ENCODE results near the gene DNASE1L1.
A peak's percentile ranks its signal among the peaks of the same experiment; 100 is the strongest.

DNASE1L1 gene

DNA sequence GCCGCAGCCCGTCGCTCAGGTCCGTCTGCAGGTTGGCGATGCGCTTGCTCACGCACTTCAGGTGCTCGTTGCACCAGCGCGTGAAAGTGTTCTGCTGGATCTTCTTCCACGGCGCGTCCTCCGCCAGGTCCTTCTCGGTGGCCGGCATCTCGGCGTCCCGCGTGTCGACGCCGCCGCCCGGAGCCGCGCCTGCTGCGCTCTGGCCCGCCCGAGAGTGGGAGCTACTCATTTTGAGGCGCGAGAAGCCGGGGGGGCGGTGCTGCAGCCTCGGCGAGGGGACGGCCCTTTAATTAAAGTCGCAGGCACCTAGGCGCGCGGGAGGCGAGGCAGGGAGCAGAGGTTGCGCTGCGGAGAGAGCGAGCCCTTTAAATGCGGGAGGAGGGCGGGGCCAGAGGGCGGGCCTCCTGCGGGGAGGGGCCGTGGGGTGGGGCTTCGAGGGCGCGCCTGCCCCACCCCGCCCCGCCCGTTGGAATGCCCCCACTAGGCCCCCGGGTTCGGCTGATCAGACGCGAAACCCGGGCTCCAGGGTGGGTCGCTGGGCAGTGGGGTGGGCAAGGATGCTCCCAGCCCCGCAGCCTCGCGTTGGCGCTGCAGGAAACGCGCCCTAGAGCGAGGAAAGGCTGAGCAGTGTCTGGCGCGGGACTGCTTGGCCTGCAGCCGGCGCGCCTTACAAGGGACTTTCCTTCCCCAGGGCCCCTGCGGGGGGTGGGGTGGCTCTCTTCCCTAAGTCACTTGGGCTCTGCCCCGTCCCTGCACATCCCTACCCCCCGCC, 37.9 kb downstream of the DNASE1L1 start (continued):
- TF ChIP-seq, protein P1, sequence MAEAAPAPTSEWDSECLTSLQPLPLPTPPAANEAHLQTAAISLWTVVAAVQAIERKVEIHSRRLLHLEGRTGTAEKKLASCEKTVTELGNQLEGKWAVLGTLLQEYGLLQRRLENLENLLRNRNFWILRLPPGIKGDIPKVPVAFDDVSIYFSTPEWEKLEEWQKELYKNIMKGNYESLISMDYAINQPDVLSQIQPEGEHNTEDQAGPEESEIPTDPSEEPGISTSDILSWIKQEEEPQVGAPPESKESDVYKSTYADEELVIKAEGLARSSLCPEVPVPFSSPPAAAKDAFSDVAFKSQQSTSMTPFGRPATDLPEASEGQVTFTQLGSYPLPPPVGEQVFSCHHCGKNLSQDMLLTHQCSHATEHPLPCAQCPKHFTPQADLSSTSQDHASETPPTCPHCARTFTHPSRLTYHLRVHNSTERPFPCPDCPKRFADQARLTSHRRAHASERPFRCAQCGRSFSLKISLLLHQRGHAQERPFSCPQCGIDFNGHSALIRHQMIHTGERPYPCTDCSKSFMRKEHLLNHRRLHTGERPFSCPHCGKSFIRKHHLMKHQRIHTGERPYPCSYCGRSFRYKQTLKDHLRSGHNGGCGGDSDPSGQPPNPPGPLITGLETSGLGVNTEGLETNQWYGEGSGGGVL (tag by site-specific recombination; IDR thresholded peaks at IDR 0.05), result peak; percentile 15; the same call in 1 of the 2 replicates
- peak; percentile 74 for TF ChIP-seq ZBTB17 (tag by site-specific recombination; IDR thresholded peaks at IDR 0.05)
- TF ChIP-seq, protein P2, sequence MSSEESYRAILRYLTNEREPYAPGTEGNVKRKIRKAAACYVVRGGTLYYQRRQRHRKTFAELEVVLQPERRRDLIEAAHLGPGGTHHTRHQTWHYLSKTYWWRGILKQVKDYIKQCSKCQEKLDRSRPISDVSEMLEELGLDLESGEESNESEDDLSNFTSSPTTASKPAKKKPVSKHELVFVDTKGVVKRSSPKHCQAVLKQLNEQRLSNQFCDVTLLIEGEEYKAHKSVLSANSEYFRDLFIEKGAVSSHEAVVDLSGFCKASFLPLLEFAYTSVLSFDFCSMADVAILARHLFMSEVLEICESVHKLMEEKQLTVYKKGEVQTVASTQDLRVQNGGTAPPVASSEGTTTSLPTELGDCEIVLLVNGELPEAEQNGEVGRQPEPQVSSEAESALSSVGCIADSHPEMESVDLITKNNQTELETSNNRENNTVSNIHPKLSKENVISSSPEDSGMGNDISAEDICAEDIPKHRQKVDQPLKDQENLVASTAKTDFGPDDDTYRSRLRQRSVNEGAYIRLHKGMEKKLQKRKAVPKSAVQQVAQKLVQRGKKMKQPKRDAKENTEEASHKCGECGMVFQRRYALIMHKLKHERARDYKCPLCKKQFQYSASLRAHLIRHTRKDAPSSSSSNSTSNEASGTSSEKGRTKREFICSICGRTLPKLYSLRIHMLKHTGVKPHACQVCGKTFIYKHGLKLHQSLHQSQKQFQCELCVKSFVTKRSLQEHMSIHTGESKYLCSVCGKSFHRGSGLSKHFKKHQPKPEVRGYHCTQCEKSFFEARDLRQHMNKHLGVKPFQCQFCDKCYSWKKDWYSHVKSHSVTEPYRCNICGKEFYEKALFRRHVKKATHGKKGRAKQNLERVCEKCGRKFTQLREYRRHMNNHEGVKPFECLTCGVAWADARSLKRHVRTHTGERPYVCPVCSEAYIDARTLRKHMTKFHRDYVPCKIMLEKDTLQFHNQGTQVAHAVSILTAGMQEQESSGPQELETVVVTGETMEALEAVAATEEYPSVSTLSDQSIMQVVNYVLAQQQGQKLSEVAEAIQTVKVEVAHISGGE (tag by site-specific recombination; conservative IDR thresholded peaks at IDR 0.05; ENCODE audit: low read depth), result no peak
- TF ChIP-seq, protein P3, sequence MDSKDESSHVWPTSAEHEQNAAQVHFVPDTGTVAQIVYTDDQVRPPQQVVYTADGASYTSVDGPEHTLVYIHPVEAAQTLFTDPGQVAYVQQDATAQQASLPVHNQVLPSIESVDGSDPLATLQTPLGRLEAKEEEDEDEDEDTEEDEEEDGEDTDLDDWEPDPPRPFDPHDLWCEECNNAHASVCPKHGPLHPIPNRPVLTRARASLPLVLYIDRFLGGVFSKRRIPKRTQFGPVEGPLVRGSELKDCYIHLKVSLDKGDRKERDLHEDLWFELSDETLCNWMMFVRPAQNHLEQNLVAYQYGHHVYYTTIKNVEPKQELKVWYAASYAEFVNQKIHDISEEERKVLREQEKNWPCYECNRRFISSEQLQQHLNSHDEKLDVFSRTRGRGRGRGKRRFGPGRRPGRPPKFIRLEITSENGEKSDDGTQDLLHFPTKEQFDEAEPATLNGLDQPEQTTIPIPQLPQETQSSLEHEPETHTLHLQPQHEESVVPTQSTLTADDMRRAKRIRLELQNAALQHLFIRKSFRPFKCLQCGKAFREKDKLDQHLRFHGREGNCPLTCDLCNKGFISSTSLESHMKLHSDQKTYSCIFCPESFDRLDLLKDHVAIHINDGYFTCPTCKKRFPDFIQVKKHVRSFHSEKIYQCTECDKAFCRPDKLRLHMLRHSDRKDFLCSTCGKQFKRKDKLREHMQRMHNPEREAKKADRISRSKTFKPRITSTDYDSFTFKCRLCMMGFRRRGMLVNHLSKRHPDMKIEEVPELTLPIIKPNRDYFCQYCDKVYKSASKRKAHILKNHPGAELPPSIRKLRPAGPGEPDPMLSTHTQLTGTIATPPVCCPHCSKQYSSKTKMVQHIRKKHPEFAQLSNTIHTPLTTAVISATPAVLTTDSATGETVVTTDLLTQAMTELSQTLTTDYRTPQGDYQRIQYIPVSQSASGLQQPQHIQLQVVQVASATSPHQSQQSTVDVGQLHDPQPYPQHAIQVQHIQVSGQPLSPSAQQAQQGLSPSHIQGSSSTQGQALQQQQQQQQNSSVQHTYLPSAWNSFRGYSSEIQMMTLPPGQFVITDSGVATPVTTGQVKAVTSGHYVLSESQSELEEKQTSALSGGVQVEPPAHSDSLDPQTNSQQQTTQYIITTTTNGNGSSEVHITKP (tag by site-specific recombination; IDR thresholded peaks at IDR 0.05), result 0 out of 2 replicates have a peak, but pooled peaks have one; percentile 34
- TF ChIP-seq ZNF677 (tag by site-specific recombination; IDR thresholded peaks at IDR 0.05), result no peak
- no peak for TF ChIP-seq SETDB1 (IDR thresholded peaks at IDR 0.05; ENCODE audit: insufficient read length, low read length)
- TF ChIP-seq, protein P4, sequence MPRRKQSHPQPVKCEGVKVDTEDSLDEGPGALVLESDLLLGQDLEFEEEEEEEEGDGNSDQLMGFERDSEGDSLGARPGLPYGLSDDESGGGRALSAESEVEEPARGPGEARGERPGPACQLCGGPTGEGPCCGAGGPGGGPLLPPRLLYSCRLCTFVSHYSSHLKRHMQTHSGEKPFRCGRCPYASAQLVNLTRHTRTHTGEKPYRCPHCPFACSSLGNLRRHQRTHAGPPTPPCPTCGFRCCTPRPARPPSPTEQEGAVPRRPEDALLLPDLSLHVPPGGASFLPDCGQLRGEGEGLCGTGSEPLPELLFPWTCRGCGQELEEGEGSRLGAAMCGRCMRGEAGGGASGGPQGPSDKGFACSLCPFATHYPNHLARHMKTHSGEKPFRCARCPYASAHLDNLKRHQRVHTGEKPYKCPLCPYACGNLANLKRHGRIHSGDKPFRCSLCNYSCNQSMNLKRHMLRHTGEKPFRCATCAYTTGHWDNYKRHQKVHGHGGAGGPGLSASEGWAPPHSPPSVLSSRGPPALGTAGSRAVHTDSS (tag by site-specific recombination; IDR thresholded peaks at IDR 0.05), result peak; percentile 28; the same call in 1 of the 2 replicates
- peak; percentile 80 for TF ChIP-seq SP2 (tag by site-specific recombination; IDR thresholded peaks at IDR 0.05)
- peak; percentile 64 for TF ChIP-seq SP7 (tag by site-specific recombination; IDR thresholded peaks at IDR 0.05)
- peak; percentile 95 for TF ChIP-seq ZNF391 (tag by site-specific recombination; IDR thresholded peaks at IDR 0.05; ENCODE audit: borderline replicate concordance, low read depth)
- TF ChIP-seq ZBTB20 (tag by site-specific recombination; IDR thresholded peaks at IDR 0.05), result no peak
- 0 out of 2 replicates have a peak, but pooled peaks have one; percentile 58 for TF ChIP-seq ZNF747 (tag by site-specific recombination; IDR thresholded peaks at IDR 0.05)
- no peak for TF ChIP-seq ZNF404 (tag by site-specific recombination; IDR thresholded peaks at IDR 0.05)
- TF ChIP-seq ZNF292 (tag by site-specific recombination; IDR thresholded peaks at IDR 0.05; ENCODE audit: borderline replicate concordance, low read depth), result no peak
- TF ChIP-seq ZNF394 (tag by site-specific recombination; IDR thresholded peaks at IDR 0.05; ENCODE audit: borderline replicate concordance), result peak; percentile 60; the same call in 1 of the 2 replicates
- TF ChIP-seq GLIS2 (tag by site-specific recombination; IDR thresholded peaks at IDR 0.05), result peak; percentile 91
- TF ChIP-seq REPIN1 (tag by site-specific recombination; IDR thresholded peaks at IDR 0.05; ENCODE audit: low read depth), result 0 out of 2 replicates have a peak, but pooled peaks have one; percentile 50
- TF ChIP-seq ZNF175 (tag by site-specific recombination; IDR thresholded peaks at IDR 0.05), result no peak
- peak; percentile 96 for TF ChIP-seq KLF10 (tag by site-specific recombination; IDR thresholded peaks at IDR 0.05)
- TF ChIP-seq, protein P5, sequence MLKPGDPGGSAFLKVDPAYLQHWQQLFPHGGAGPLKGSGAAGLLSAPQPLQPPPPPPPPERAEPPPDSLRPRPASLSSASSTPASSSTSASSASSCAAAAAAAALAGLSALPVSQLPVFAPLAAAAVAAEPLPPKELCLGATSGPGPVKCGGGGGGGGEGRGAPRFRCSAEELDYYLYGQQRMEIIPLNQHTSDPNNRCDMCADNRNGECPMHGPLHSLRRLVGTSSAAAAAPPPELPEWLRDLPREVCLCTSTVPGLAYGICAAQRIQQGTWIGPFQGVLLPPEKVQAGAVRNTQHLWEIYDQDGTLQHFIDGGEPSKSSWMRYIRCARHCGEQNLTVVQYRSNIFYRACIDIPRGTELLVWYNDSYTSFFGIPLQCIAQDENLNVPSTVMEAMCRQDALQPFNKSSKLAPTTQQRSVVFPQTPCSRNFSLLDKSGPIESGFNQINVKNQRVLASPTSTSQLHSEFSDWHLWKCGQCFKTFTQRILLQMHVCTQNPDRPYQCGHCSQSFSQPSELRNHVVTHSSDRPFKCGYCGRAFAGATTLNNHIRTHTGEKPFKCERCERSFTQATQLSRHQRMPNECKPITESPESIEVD (tag by site-specific recombination; IDR thresholded peaks at IDR 0.05), result no peak
- TF ChIP-seq ZSCAN30 (tag by site-specific recombination; IDR thresholded peaks at IDR 0.05), result no peak; the same call in 1 of the 2 replicates
- peak; percentile 30; the same call in 1 of the 2 replicates for TF ChIP-seq ZNF76 (tag by site-specific recombination; IDR thresholded peaks at IDR 0.05; ENCODE audit: borderline replicate concordance, low read depth)
- TF ChIP-seq ZNF544 (tag by site-specific recombination; IDR thresholded peaks at IDR 0.05), result no peak
- TF ChIP-seq ZIC2 (tag by site-specific recombination; IDR thresholded peaks at IDR 0.05), result no peak
- 0 out of 2 replicates have a peak, but pooled peaks have one; percentile 17 for TF ChIP-seq SCRT2 (tag by site-specific recombination; IDR thresholded peaks at IDR 0.05)
- TF ChIP-seq ZNF366 (tag by site-specific recombination; conservative IDR thresholded peaks at IDR 0.05), result no peak
- TF ChIP-seq ZNF157 (tag by site-specific recombination; IDR thresholded peaks at IDR 0.05), result no peak

Data from HEK293 (cell line).